HG03457 (cell line): ENCODE results near the gene ARHGAP12.
"Not testable (repeated sequence)": the region's sequence is repeated elsewhere in the genome, so short reads cannot be mapped to it uniquely, and the experiment has no call there.

Source experiments
- ATAC-seq: cut with Tn5 transposase; IDR thresholded peaks from one replicate; pipeline ENCODE4 v1.9.1; 2021; ENCODE audit warnings: moderate number of reproducible peaks; ENCODE audit not compliant: unreplicated experiment

Gene ARHGAP12

DNA sequence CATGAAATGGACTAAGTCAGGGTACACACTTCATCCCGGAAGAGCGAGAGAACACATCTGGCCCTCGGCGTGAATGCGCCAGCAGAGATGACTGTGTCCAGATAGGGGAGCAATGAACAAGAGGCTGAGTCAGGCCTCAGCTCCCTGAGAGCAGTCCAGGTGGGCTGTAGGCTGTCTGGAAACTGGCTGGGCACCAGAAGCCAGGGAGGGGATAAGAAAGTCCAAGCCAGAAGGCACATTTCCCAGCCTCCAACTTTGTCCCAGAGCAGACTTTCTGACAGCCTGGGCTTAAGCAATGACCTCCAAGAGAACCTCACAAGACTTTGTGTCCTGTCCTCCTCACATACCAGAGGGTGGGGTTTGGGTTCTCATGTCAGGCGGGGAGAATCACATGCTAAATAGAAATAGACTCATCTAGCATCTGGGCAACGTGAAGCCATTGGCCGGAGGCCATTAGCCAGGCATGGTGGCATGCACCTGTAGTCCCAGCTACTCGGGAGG is 157.2 kb downstream of the ARHGAP12 start:
- ATAC-seq: no peak

DNA sequence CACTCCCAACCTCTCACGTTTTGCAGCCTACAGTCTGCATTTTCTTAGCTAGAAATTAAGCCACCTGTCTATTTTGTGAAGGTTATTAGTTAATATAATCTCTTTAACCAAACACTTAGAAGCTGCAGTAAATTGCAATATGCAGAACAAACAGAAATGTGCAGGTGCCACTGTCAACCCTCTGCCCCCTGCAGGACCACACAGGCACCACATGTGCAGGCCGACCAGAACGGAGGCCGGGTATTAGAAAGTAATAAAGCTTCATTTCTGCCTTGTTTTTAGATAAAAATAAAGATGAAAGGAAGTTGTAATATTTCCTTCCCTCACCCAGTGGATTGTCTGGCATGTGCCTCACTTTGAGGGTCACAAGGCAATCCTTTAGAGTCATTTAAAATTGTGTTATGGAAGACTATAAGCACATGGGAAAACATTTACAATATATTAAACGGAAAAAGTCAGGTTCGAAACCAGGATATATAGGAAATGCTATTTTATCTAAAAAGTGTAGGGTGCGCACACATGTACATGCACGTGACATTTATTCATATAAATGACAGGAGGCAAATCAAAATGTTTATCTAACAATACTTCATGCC is 158.2 kb downstream of the ARHGAP12 start:
- ATAC-seq: no peak

DNA sequence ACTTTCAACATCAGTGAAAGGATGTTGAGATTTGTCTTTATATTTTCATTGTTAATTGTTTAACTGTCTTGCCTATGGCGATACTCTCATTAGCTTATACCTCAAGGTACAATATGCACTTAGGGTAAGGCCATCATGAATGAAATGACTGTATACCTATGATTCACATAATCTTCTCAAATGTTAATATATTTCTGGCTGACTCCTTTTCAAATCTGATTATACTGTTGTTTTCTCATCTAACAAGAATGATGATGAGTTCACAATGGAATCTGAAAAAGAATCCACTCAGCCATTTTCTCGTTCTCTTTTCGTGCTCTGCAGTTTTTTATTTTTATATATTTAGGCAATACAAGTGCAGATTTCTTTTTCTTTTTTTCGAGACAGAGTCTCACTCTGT is 159.1 kb downstream of the ARHGAP12 start:
- ATAC-seq: no peak

DNA sequence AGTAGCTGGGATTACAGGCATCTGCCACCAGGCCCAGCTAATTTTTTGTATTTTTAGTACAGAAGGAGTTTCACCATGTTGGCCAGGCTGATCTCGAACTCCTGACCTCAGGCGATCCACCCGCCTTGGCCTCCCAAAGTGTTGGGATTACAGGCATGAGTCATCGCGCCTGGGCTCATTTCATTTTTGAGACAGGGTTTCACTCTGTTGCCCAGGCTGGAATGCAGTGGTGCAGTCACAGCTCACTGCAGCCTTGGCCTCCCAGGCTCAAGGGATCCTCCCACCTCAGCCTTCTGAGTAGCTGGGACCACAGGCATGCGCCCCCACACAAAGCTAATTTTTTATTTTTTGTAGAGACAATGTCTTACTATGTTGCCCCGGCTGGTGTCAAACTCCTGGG is 159.7 kb downstream of the ARHGAP12 start:
- ATAC-seq: not testable (repeated sequence)

DNA sequence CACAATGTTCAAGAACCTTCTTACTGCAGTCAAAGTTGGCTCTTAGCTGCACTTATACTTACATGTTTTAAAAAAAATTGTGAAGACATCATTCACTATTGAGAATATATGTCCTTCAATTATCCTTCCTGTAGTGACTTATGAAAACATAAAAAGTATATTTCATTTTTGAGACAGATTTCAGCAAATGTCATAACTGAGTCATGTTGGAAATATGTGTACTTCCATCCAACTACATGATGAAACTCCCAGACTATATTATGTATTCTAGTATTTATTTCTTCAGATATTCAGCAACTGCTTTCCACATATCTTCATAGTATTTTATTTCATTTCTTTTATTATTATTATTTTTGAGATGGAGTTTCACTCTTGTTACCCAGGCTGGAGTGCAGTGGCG is 160.2 kb downstream of the ARHGAP12 start:
- ATAC-seq: no peak

DNA sequence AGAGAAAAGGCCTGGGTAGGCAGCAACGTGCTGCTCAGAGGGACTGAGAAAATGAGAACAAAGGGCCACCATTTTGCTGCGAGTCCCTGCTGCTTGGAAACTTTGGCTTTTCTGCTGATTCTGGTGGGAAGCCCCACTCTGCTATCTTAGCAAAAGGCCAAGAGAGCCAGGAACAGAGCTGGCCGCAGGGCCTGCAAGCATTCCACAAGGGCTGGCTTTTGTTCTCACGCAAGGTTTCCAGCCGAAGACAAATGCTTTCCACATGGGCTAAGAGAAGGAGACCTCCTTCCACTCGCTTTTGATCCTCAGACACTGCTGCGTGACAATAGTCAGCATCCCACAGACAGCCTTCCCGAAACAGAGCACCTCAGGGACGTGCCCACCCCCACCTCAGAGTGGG is 163.1 kb downstream of the ARHGAP12 start:
- ATAC-seq: no peak

DNA sequence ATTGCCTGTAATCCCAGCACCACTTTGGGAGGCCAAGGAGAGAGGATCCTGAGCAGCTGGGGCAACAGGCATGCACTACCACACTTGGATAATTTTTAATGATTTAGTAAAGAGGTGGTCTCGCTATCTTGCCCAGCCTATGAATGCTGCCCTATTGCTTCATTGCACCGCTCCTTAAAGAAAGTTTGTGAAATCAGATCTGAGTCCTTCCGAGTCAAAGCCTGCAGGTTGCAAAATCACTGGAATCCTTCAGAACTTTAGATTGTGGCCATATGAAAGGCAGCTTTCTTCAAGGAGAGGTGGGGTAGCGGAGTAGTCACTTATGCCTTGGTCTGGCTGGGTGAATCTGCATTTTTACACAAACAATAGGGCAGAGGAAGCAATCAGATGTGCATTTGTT is 166.3 kb downstream of the ARHGAP12 start:
- ATAC-seq: no peak

DNA sequence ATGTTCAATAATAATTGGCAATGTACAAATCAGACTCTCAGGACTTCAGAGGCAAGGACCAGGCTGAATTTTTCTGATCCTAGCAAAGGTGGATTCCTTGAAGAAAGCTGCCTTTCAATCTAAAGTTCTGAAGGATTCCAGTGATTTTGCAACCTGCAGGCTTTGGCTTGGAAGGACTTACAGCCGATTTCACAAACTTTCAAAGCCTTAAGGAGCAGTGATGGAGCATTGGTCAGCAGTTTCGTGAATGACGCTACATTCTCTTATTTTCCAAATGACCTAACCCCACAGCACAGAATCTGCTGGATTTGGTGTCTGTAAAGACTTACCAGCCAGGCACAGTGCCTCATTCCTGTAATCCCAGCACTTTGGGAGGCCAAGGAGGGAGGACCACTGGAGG is 167.5 kb downstream of the ARHGAP12 start:
- no peak for ATAC-seq

DNA sequence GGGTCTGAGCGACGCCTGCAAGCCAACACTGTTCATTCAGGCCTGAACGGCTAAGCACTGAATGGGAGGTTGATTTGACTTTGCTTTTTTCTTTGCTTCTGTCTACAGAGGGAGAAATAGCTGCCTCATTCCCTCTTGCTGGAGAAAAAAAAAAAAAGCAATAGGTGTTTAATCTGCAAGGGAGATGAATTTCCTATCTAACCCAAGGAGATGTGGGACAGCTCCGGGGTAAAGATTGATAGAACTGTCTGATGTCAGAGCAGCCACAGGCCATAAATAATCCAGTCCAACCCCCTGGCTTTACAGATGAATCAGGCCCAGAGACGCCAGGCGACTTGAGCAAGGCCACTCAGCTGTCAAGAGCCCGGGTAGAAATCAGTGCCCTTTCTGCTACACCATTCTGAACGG is 168.0 kb downstream of the ARHGAP12 start:
- ATAC-seq: no peak

DNA sequence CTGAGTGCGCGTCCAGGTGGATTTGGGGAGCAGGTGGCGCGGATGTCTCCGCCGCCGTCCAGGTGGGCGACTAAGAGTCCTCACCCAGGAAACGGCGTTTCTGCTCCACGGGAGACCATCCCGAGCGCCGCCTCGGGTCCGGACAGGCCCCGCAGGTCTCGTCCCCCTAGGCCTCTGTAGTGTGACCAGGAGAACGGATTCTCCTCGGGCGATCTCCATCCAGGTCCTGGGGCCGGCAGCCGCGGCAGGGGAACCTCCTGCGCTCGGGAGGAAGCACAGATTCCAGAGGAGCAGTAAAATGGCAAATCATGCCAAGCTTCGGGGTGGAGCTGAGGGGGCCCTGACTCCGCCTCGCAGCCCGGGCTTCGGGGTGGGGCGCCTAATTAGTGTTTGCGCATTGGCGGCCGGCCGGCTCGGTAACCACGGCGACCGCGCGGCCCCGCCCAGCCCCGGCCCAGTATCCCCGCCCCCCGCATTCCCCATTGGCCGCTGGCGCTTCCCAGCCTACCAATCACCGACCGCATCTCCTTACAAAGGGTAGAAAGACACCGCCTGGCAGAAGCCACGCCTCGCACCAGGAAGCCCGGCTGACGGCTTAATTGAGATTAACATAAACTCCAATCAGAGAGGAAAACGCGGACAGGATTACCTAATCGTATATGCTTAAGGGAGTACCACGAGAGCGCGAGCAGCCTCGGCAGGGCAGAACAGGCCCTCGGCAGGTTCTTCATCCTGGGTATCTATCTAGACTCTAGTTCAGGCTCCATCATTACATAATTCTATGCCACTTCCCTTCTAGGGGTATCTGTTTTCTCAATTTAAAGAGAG is 168.6 kb downstream of the ARHGAP12 start:
- peak; percentile 91 for ATAC-seq

DNA sequence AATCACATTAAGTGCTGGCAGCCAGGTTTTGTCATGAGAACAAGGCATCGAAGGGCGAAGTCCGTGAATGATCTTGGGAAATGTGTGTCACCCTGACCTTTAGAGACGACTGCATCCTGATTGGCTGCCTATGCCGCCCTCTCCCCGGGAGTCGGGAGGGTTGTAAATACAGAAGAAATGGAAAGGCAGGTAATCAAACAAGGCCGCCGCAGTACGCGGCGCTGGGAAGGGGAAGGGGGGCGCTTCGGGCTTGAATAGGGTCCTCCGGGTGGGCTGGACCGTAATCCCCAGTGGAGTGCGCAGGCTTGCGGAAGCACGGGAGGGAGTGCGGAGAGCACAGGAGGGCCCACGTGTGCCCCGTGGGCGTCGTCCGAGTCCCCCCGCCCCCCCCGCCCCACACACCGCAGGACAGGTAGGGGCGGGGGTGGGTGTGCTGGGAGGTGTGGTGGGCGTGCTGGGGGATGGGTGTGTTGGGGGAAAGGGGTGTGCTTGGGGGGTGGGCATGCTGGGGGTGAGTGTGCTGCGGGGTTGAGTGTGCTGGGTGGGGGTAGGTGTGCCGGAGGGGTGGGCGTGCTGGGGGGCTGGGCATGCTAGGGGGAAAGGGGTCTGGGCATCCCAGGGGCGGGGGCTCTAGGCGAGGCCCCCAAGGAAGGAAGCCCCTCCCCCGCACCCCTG is 169.4 kb downstream of the ARHGAP12 start:
- no peak for ATAC-seq

DNA sequence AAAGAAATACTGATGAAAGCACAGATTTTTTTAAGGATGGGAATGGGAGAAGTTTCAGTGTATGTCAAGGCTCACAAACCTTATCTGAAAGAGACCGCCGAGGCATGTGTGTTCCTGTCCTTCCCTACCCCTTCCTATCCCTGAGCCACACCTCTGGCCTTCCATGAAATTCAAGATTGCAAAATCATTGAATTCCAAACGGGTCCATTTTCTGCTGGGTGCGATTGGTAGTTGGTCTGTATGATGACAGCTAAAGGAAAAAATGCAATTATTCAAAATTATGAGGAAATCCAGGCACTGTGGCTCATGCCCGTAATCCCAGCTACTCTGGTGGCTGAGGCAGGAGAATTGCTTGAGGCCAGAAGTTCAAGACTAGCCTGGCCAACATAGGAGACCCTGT is 170.1 kb downstream of the ARHGAP12 start:
- ATAC-seq: no peak

DNA sequence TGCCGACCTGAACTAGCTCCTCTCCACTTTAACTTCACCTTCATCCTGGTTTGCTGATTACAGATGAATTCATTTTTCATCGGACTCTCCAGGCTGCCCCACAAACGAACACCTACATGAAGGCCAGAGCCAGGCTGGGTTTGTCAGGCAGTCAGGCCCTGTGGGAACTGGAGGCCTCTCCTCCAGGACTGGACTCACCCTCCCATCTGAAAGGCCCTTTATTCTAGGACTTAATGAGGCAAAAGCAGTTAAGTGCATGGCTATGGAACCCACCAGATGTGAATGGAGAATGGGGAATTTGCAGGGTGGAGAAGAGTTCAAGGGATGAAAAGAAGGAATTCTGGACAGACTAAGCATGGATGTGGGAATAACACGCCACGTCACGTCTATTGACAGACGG is 170.8 kb downstream of the ARHGAP12 start:
- ATAC-seq: no peak

DNA sequence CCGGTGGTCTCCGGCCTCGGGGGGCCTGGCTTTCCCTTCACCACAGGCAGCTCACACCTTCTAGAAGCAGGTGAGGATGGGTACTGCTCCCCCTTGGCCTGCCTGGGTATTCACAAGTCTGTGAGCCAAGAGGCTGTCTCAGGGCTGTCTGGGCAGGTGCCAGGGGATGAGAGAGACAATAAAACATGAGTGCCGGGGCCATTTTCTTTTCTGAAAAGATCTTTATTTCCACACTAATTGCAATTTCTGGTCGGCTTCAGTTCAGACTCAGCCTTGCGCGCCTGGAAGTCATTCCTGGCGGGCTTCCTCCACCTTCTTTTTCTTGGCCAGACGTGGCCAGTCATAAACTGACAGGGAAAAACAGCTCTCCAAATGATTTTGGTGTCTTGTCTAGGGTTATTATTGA is 171.2 kb downstream of the ARHGAP12 start:
- no peak for ATAC-seq

DNA sequence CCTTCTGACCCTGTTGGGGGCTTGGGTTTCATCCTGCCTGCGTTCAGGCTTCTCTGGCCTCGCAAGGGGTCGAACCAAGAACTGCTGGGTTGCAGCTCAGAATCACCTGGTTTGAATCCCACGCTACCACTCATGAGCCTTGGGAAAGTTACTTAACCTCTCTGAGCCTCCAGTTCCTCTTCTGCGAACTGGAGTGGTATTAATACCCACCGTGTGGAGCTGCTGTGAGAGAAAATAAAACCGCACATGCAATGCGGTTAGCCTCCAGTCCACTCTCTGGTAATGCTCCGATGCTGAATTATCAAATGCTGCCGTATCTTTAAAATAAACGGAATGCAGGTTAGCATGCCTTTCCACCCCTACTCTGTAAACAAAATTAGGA is 171.9 kb downstream of the ARHGAP12 start:
- ATAC-seq: no peak

DNA sequence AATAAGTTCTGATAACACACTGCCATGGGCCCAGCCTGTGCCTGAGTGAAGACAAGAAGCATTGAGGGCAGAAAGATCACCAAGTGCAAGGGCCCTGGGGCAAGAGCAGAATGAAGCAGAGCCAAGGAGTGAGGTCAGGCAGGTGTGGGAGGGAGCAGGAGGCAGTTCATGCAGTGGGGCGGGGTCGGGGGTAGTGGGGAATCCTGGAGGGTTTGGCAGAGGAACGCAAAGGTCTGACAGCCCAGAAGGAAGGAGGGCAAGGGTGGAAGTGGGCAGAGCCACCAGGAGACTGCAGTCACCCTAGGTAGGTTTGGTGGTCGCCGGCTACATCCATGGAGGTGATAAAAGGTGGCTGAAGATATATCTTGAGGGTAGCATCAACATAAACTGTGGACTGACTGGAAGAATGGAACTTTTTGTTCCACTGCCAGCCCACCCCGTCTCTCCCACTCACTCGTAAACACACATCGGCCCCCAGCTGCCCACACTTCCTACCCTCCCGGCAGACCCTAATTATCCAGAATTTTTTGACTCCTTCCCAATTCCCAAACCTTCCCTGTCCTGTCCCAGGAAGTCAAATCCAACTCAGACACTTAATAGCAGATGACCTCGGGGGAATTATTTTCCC is 172.4 kb downstream of the ARHGAP12 start:
- no peak for ATAC-seq
